ENCODE measurements around the gene RRH.

DNA sequence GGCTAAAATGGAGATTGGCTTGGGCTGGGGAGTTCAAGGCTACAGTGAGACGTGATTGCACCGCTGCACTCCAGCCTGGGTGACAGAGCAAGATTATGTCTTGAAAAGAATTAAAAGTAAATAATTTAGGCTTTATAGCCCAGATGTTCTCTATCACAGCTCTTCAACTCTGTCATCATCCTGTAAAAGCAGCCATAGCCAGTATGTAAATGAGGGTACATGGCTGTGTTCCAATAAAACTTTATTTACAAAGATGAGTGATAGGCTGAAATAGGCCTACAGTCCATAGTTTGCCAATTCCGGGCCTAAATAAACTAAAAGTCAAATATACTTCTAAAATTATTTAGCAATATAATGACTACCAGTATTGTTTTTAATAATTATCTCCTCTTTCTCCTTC is 9.2 kb downstream of the RRH start:
- TF ChIP-seq CTCF (IDR thresholded peaks at IDR 0.05), result no peak
- TF ChIP-seq POLR2A (IDR thresholded peaks at IDR 0.05), result no peak

Measured in body of pancreas (tissue), 4 donors.